A673 (cell line): ENCODE results near the gene ISM1. TPM values are rescaled to one million over a fixed set of nuclear protein-coding genes. Genes with fewer than 3 reads are reported as not detected.

ENCODE experiments used
- BruUV-seq: library from RNA; stranded (reverse); fragments of 400-500 nt; replicated peaks from 2 replicates; lab custom pipeline; 2021; lab: Mats Ljungman, UMichigan
- CTCF ChIA-PET: fragments of 300-600 bp; sonication (Branson Sonifier 250); formaldehyde crosslinking; loops from one replicate; lab custom pipeline; 2022; ENCODE audit warnings: antibody characterized with exemption; lab: Charles Lee
- POLR2A ChIA-PET: fragments of 300-600 bp; sonication (Branson Sonifier 250); formaldehyde crosslinking; loops from one replicate; lab custom pipeline; 2022; ENCODE audit warnings: antibody characterized with exemption; ENCODE audit not compliant: low non-redundant PET; lab: Charles Lee
- DNase-seq: peaks from one replicate; pipeline ENCODE4 v3.0.0-alpha.2; 2015; ENCODE audit warnings: low spot score
- H3K27ac ChIP-seq: fragments of 200-600 bp; sonication (generic); 2 replicates; pipeline ENCODE4 v1.5.1; 2016; ENCODE audit warnings: mixed run types, low read depth, mild to moderate bottlenecking, mixed read lengths, antibody characterized with exemption, low read length; ENCODE audit not compliant: poor library complexity, severe bottlenecking
- H3K27me3 ChIP-seq: fragments of 200-600 bp; sonication (generic); replicated peaks from 2 replicates; pipeline ENCODE4 v1.6.1; 2017; ENCODE audit warnings: mixed run types, low read depth, mild to moderate bottlenecking, mixed read lengths, antibody characterized with exemption, low read length; ENCODE audit not compliant: insufficient read depth, poor library complexity
- H3K36me3 ChIP-seq: fragments of 200-600 bp; sonication (generic); 2 replicates; pipeline ENCODE4 v1.6.1; 2016; ENCODE audit warnings: mixed run types, mild to moderate bottlenecking, mixed read lengths, antibody characterized with exemption, low read length; ENCODE audit not compliant: insufficient read depth, poor library complexity, severe bottlenecking
- H3K4me1 ChIP-seq: fragments of 200-600 bp; sonication (generic); 2 replicates; pipeline ENCODE4 v1.6.1; 2017; ENCODE audit warnings: mixed run types, mild to moderate bottlenecking, mixed read lengths, antibody characterized with exemption, low read length; ENCODE audit not compliant: insufficient read depth, poor library complexity, severe bottlenecking
- H3K4me3 ChIP-seq: fragments of 200-600 bp; sonication (generic); 2 replicates; pipeline ENCODE4 v1.5.1; 2016; ENCODE audit warnings: low read depth, mixed run types, mild to moderate bottlenecking, mixed read lengths, low read length; ENCODE audit not compliant: poor library complexity, severe bottlenecking
- H3K9me3 ChIP-seq: fragments of 200-600 bp; sonication (generic); 2 replicates; pipeline ENCODE4 v1.6.1; 2016; ENCODE audit warnings: mixed run types, low read depth, mild to moderate bottlenecking, mixed read lengths, antibody characterized with exemption, low read length; ENCODE audit not compliant: poor library complexity, severe bottlenecking
- EZH2 ChIP-seq: fragments of 200-600 bp; sonication (generic); IDR thresholded peaks from 2 replicates; pipeline ENCODE4 v1.6.1; 2017; ENCODE audit warnings: borderline replicate concordance, low read depth, mild to moderate bottlenecking, mixed read lengths, antibody characterized with exemption, low read length; ENCODE audit not compliant: poor library complexity, severe bottlenecking
- intact Hi-C: fragments of 100-400 bp; cut with micrococcal nuclease; formaldehyde crosslinking; loops from one replicate; pipeline ENCODE4 v1.10.0; 2022; ENCODE audit not compliant: unreplicated experiment
- total RNA-seq: library from RNA; stranded (reverse); gene quantifications from 2 replicates; pipeline ENCODE4 v1.2.3, GENCODE V29; 2021
- TF ChIP-seq, protein P1 (sequence below): fragments of 300-800, 200-600 bp; sonication (generic); conservative IDR thresholded peaks from 2 replicates; pipeline ENCODE4 v1.5.1; 2017; ENCODE audit warnings: low read depth, mild to moderate bottlenecking, antibody characterized with exemption, low read length, moderate library complexity, mixed read lengths

ISM1 gene
- total RNA-seq, 1 experiment from 2014 or later = 0.11 TPM

DNA sequence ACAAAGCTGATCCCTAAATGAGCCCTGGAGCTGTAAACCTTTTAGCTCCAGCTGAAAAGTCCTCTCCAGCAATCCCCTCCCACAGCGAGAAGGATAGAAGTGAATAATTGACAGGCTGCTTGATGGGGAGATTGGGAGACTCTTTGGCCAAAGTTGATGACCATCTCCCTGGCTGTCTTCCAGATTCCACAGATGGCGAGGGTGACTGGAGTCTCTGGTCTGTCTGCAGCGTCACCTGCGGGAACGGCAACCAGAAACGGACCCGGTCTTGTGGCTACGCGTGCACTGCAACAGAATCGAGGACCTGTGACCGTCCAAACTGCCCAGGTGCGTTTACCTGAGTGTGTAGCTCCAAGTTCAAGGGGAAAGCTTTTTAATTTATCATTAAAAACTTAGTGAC lies 67.3 kb downstream of the ISM1 start:
- no peak for DNase-seq
- ChIA-PET POLR2A (no interaction called here), CTCF (no interaction called here)
- H3K9me3 ChIP-seq = no peaks in the 10 kb centered on the region
- no peaks in the 10 kb centered on the region for H3K4me1 ChIP-seq
- H3K36me3 ChIP-seq = no peaks in the 10 kb centered on the region
- no peak overlapping the region for H3K4me3 ChIP-seq
- H3K27ac ChIP-seq = no peak overlapping the region
- no TSS peak for BruUV-seq
- H3K27me3 ChIP-seq = no peaks in the 10 kb centered on the region
- intact Hi-C loops = no loop called here
- TF ChIP-seq, protein P1, sequence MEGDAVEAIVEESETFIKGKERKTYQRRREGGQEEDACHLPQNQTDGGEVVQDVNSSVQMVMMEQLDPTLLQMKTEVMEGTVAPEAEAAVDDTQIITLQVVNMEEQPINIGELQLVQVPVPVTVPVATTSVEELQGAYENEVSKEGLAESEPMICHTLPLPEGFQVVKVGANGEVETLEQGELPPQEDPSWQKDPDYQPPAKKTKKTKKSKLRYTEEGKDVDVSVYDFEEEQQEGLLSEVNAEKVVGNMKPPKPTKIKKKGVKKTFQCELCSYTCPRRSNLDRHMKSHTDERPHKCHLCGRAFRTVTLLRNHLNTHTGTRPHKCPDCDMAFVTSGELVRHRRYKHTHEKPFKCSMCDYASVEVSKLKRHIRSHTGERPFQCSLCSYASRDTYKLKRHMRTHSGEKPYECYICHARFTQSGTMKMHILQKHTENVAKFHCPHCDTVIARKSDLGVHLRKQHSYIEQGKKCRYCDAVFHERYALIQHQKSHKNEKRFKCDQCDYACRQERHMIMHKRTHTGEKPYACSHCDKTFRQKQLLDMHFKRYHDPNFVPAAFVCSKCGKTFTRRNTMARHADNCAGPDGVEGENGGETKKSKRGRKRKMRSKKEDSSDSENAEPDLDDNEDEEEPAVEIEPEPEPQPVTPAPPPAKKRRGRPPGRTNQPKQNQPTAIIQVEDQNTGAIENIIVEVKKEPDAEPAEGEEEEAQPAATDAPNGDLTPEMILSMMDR = no peak
- TF ChIP-seq EZH2 = no peak

DNA sequence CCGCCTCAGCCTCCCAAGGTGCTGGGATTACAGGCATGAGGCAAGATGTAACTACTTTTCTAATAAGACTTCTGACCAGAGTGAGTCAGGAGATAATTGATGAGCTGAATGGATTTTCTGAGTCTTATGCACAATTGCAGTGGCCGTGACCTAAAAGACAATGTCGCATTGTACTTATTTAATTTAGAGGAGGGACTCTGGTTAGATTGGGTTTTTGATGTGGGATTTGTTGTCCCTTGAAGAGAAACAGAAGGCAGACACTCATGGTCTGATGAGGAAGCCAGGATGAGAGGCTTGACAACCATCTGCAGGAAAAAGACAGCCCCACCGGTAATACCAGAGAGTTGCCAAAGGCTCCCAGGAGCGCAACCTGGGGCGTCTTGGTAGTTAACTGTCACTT lies 68.0 kb downstream of the ISM1 start:
- no peaks in the 10 kb centered on the region for H3K36me3 ChIP-seq
- POLR2A ChIA-PET = no interaction called here
- H3K27me3 ChIP-seq = no peaks in the 10 kb centered on the region

DNA sequence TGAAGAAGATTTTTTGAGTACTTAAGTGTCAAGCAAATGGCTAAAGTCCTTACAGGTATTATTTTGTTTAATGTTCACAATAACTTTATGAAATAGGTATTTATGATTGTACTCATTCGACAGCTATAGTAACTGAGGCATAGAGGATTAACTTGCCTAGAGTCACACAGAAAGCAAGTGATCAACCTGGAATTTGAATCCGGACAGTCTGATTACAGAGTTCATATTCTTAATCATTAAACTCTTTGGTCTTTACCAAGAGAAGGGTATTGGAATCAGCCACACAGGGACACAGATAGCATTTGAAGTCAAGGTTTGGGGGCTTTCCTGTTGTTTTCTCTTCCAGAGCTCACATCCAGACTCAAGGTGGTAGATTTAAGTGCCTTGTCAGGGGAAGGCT lies 69.7 kb downstream of the ISM1 start:
- intact Hi-C loops = loop anchor here (10.0 kb wide), 1 partner anchor 166 kb away; no protein-coding TSS in a partner anchor
- TF ChIP-seq, protein P1 = no peak
- no peak for TF ChIP-seq EZH2
- no peak overlapping the region for H3K27ac ChIP-seq
- H3K36me3 ChIP-seq = no peaks in the 10 kb centered on the region
- ChIA-PET POLR2A (no interaction called here), CTCF (no interaction called here)
- H3K9me3 ChIP-seq = no peaks in the 10 kb centered on the region
- no peaks in the 10 kb centered on the region for H3K4me1 ChIP-seq
- H3K27me3 ChIP-seq = no peaks in the 10 kb centered on the region
- no TSS peak for BruUV-seq
- H3K4me3 ChIP-seq = no peak overlapping the region
- no peak for DNase-seq

More for the DNA sequence above, 68.0 kb downstream of the ISM1 start:
- H3K4me1 ChIP-seq = no peaks in the 10 kb centered on the region
- intact Hi-C loops = no loop called here
- BruUV-seq = no TSS peak
- CTCF ChIA-PET = no interaction called here
- H3K27ac ChIP-seq = no peak overlapping the region
- H3K4me3 ChIP-seq = no peak overlapping the region
- TF ChIP-seq EZH2 = no peak
- TF ChIP-seq, protein P1 = no peak
- no peak for DNase-seq
- no peaks in the 10 kb centered on the region for H3K9me3 ChIP-seq
